H9 (cell line): Measurements from ENCODE around the gene NUP85. TPM values are rescaled to one million over a fixed set of nuclear protein-coding genes. Genes with fewer than 3 reads are reported as not detected.
A peak's percentile ranks its signal among the peaks of the same experiment; 100 is the strongest.

Experiments
- DNase-seq: peaks from one replicate; pipeline ENCODE4 v3.0.0-alpha.2; 2017
- H2AFZ ChIP-seq: one replicate; pipeline ENCODE4 v1.6.1; 2013; ENCODE audit warnings: mild to moderate bottlenecking, low read length, control low read depth, moderate library complexity
- H2AK5ac ChIP-seq: 2 replicates; pipeline ENCODE4 v1.6.1; 2013; ENCODE audit warnings: low read length, control low read depth, mixed read lengths; ENCODE audit not compliant: insufficient read length
- H2BK120ac ChIP-seq: one replicate; pipeline ENCODE4 v1.6.1; 2013; ENCODE audit warnings: low read depth, mild to moderate bottlenecking, low read length, control low read depth, inconsistent platforms; ENCODE audit not compliant: poor library complexity, severe bottlenecking
- H2BK12ac ChIP-seq: 2 replicates; pipeline ENCODE4 v1.6.1; 2013; ENCODE audit warnings: low read length, control low read depth, mixed read lengths, low read depth; ENCODE audit not compliant: insufficient read length
- H2BK15ac ChIP-seq: 2 replicates; pipeline ENCODE4 v1.6.1; 2013; ENCODE audit warnings: low read depth, low read length, control low read depth
- H2BK20ac ChIP-seq: one replicate; pipeline ENCODE4 v1.6.1; 2013; ENCODE audit warnings: low read depth, mild to moderate bottlenecking, low read length, control low read depth, inconsistent platforms; ENCODE audit not compliant: poor library complexity, severe bottlenecking
- H2BK5ac ChIP-seq: 2 replicates; pipeline ENCODE4 v1.6.1; 2013; ENCODE audit warnings: low read length, control low read depth, mixed read lengths; ENCODE audit not compliant: insufficient read length
- H3K14ac ChIP-seq: 2 replicates; pipeline ENCODE4 v1.6.1; 2013; ENCODE audit warnings: low read length, control low read depth; ENCODE audit not compliant: insufficient read depth
- H3K18ac ChIP-seq: 2 replicates; pipeline ENCODE4 v1.6.1; 2013; ENCODE audit warnings: low read depth, mild to moderate bottlenecking, mixed read lengths, low read length, control low read depth; ENCODE audit not compliant: insufficient read length
- H3K23ac ChIP-seq: 2 replicates; pipeline ENCODE4 v1.6.1; 2013; ENCODE audit warnings: low read length, control low read depth, mixed read lengths, low read depth; ENCODE audit not compliant: insufficient read length
- H3K23me2 ChIP-seq: 2 replicates; pipeline ENCODE4 v1.6.1; 2013; ENCODE audit warnings: low read depth, mild to moderate bottlenecking, mixed read lengths, low read length, control low read depth; ENCODE audit not compliant: insufficient read length, poor library complexity, severe bottlenecking
- H3K27ac ChIP-seq: 2 replicates; pipeline ENCODE4 v1.5.1; 2013; ENCODE audit warnings: low read length, control low read depth, mixed read lengths, low read depth; ENCODE audit not compliant: insufficient read length
- H3K27me3 ChIP-seq: 2 replicates; pipeline ENCODE4 v1.6.1; 2013; ENCODE audit warnings: low read length, control low read depth, inconsistent platforms; ENCODE audit not compliant: insufficient read depth
- H3K4ac ChIP-seq: 2 replicates; pipeline ENCODE4 v1.6.1; 2013; ENCODE audit warnings: low read depth, mild to moderate bottlenecking, control low read depth, inconsistent platforms, low read length, moderate library complexity
- H3K4me1 ChIP-seq: 2 replicates; pipeline ENCODE4 v1.6.1; 2013; ENCODE audit warnings: low read length, control low read depth, inconsistent platforms; ENCODE audit not compliant: insufficient read depth
- H3K4me2 ChIP-seq: 2 replicates; pipeline ENCODE4 v1.6.1; 2013; ENCODE audit warnings: low read length, control low read depth, mixed read lengths; ENCODE audit not compliant: insufficient read length, insufficient read depth
- H3K56ac ChIP-seq: 2 replicates; pipeline ENCODE4 v1.6.1; 2013; ENCODE audit warnings: low read depth, mild to moderate bottlenecking, mixed read lengths, low read length, control low read depth; ENCODE audit not compliant: insufficient read length
- H3K79me1 ChIP-seq: 2 replicates; pipeline ENCODE4 v1.6.1; 2013; ENCODE audit warnings: low read depth, mild to moderate bottlenecking, moderate library complexity, low read length, control low read depth, inconsistent platforms; ENCODE audit not compliant: insufficient read depth, poor library complexity, severe bottlenecking
- H3K79me2 ChIP-seq: 2 replicates; pipeline ENCODE4 v1.6.1; 2013; ENCODE audit warnings: low read length, control low read depth, inconsistent platforms; ENCODE audit not compliant: insufficient read depth
- H3K9ac ChIP-seq: 2 replicates; pipeline ENCODE4 v1.6.1; 2013; ENCODE audit warnings: low read length, control low read depth, mixed read lengths; ENCODE audit not compliant: insufficient read length; ENCODE audit errors: extremely low read depth
- H3K9me3 ChIP-seq: one replicate; pipeline ENCODE4 v1.6.1; 2013; ENCODE audit warnings: low read depth, low read length, inconsistent platforms; ENCODE audit not compliant: control insufficient read depth
- H3T11ph ChIP-seq: one replicate; pipeline ENCODE4 v1.6.1; 2013; ENCODE audit warnings: mild to moderate bottlenecking, low read length, control low read depth, inconsistent platforms
- H4K20me1 ChIP-seq: one replicate; pipeline ENCODE4 v1.6.1; 2013; ENCODE audit not compliant: control insufficient read depth, insufficient read length, insufficient read depth
- H4K5ac ChIP-seq: 2 replicates; pipeline ENCODE4 v1.6.1; 2013; ENCODE audit warnings: low read depth, mild to moderate bottlenecking, mixed read lengths, low read length, control low read depth; ENCODE audit not compliant: insufficient read length
- H4K8ac ChIP-seq: replicated peaks from 2 replicates; pipeline ENCODE4 v1.6.1; 2013; ENCODE audit warnings: low read length, control low read depth, mixed read lengths, low read depth; ENCODE audit not compliant: insufficient read length
- H4K91ac ChIP-seq: 2 replicates; pipeline ENCODE4 v1.6.1; 2013; ENCODE audit warnings: low read depth, mild to moderate bottlenecking, moderate library complexity, mixed read lengths, low read length, control low read depth; ENCODE audit not compliant: insufficient read length
- H3K27ac Mint-ChIP-seq, 3 experiments: 2 replicates in 2 of 3; 3 replicates in 1 of 3; pipeline ENCODE4 v1.8.0; 2020 to 2021; ENCODE audit warnings: mixed read lengths in 3 of 3, mild to moderate bottlenecking in 1 of 3, moderate library complexity in 1 of 3
- H3K27me3 Mint-ChIP-seq: 2 replicates; pipeline ENCODE4 v1.8.0; 2021; ENCODE audit warnings: low read depth, mild to moderate bottlenecking, moderate library complexity, mixed read lengths
- H3K36me3 Mint-ChIP-seq, 3 experiments: 2 replicates in 2 of 3; 3 replicates in 1 of 3; pipeline ENCODE4 v1.8.0; 2020 to 2021; ENCODE audit warnings: low read depth in 3 of 3, mixed read lengths in 3 of 3; ENCODE audit not compliant: insufficient read depth in 1 of 3
- H3K4me1 Mint-ChIP-seq, 2 experiments: 2 replicates each; pipeline ENCODE4 v1.8.0; 2020; ENCODE audit warnings: mixed read lengths in 2 of 2
- H3K4me3 Mint-ChIP-seq, 2 experiments: 2 replicates in 1 of 2; 3 replicates in 1 of 2; pipeline ENCODE4 v1.8.0; 2020 to 2021; ENCODE audit warnings: mild to moderate bottlenecking in 2 of 2, mixed read lengths in 2 of 2, moderate library complexity in 1 of 2
- H3K9me3 Mint-ChIP-seq, 2 experiments: 2 replicates in 1 of 2; 3 replicates in 1 of 2; pipeline ENCODE4 v1.8.0; 2020; ENCODE audit warnings: mild to moderate bottlenecking in 2 of 2, mixed read lengths in 2 of 2, moderate library complexity in 1 of 2
- WGBS: extraction: QIAGEN DNeasy Blood & Tissue Kit; methylation state at CpG from one replicate; pipeline ENCODE4 v1.1.7; 2013; ENCODE audit warnings: missing lambda C conversion rate, low lambda C conversion rate, mixed read lengths; ENCODE audit not compliant: insufficient read length; ENCODE audit errors: extremely low coverage; 5-methylcytosine and 5-hydroxymethylcytosine counted together
- total RNA-seq: library from RNA; stranded (reverse); gene quantifications from 2 replicates; pipeline ENCODE4 v1.2.1, GENCODE V29; 2021
- TF ChIP-seq, protein P1 (sequence below): fragments of 200-600 bp; sonication (generic); conservative IDR thresholded peaks from 3 replicates; pipeline ENCODE4 v1.8.0; 2021; ENCODE audit warnings: antibody characterized with exemption, mild to moderate bottlenecking

The NUP85 gene
- total RNA-seq, 1 experiment from 2014 or later: 145 TPM

DNA sequence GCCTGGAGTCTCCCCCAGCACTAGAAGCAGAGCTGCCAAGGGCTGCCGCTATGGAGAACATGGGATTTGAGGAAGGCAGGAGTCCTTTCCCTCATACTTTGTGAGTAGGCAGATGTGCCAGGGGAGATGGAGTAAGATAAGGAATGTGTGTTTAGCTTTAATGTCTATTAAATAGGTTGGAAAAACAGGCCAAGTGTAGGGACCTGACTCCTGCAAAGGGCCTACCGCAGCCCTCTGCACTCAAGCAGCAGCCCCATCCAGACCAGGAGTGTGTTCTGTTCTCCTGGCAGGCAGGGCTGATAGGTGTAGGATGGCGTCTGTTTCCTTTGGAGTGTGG is 67.3 kb downstream of the NUP85 start:
- Histone ChIP-seq H2BK15ac (no peak overlapping the region), H2BK120ac (no peak overlapping the region), H3K18ac (no peak overlapping the region), H3K4ac (no peak overlapping the region), H3K9me3 (no peaks in the 10 kb centered on the region), H3K4me2 (no peak overlapping the region), H4K20me1 (no peaks in the 10 kb centered on the region), H3K79me2 (no peaks in the 10 kb centered on the region), H3K79me1 (no peaks in the 10 kb centered on the region), H3T11ph (no peak overlapping the region), H3K14ac (no peak overlapping the region), H2AFZ (no peak overlapping the region), H3K23ac (no peak overlapping the region), H3K9ac (no peak overlapping the region), H4K91ac (no peak overlapping the region), H3K27me3 (no peaks in the 10 kb centered on the region), H2BK20ac (no peak overlapping the region), H2BK5ac (no peak overlapping the region), H2AK5ac (no peak overlapping the region), H4K8ac (no peak overlapping the region), H4K5ac (no peak overlapping the region), H3K23me2 (peaks cover 22% of the 10 kb centered on the region), H3K27ac (no peak overlapping the region), H3K56ac (no peak overlapping the region), H2BK12ac (no peak overlapping the region), H3K4me1 (0 out of 2 replicates have a peak, but pooled peaks cover 2% of the 10 kb centered on the region)
- peak overlapping the region; percentile 72 to 83; a peak in 4 of 5 replicates for H3K4me3 Mint-ChIP-seq
- no CpG with 5 or more reads among the region's 3 CpGs for WGBS
- peaks cover 0 to 25% (median 23%) of the 10 kb centered on the region in 3 experiments; a peak in 6 of 7 replicates for H3K36me3 Mint-ChIP-seq
- no peaks in the 10 kb centered on the region; the same call in 1 of the 2 replicates for H3K27me3 Mint-ChIP-seq
- DNase-seq: no peak
- TF ChIP-seq, protein P1, sequence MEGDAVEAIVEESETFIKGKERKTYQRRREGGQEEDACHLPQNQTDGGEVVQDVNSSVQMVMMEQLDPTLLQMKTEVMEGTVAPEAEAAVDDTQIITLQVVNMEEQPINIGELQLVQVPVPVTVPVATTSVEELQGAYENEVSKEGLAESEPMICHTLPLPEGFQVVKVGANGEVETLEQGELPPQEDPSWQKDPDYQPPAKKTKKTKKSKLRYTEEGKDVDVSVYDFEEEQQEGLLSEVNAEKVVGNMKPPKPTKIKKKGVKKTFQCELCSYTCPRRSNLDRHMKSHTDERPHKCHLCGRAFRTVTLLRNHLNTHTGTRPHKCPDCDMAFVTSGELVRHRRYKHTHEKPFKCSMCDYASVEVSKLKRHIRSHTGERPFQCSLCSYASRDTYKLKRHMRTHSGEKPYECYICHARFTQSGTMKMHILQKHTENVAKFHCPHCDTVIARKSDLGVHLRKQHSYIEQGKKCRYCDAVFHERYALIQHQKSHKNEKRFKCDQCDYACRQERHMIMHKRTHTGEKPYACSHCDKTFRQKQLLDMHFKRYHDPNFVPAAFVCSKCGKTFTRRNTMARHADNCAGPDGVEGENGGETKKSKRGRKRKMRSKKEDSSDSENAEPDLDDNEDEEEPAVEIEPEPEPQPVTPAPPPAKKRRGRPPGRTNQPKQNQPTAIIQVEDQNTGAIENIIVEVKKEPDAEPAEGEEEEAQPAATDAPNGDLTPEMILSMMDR: no peak
- no peak overlapping the region for H3K27ac Mint-ChIP-seq
- no peaks in the 10 kb centered on the region for H3K9me3 Mint-ChIP-seq
- H3K4me1 Mint-ChIP-seq: peaks cover 13 to 16% of the 10 kb centered on the region in 2 experiments
